Glutamatergic neuron (in vitro differentiated cells): ENCODE measurements around the gene CFAP107. TPM values are rescaled to one million over a fixed set of nuclear protein-coding genes. Genes with fewer than 3 reads are reported as not detected.

Source experiments
- DNase-seq: peaks from one replicate; pipeline ENCODE4 v3.0.0; 2022
- H3K27ac Mint-ChIP-seq: one replicate; pipeline ENCODE4 v1.8.0; 2020; ENCODE audit warnings: mild to moderate bottlenecking, mixed read lengths, inconsistent platforms; ENCODE audit not compliant: unreplicated experiment
- H3K27me3 Mint-ChIP-seq: one replicate; pipeline ENCODE4 v1.8.0; 2020; ENCODE audit warnings: mild to moderate bottlenecking, moderate library complexity, mixed read lengths, inconsistent platforms; ENCODE audit not compliant: unreplicated experiment
- H3K36me3 Mint-ChIP-seq: one replicate; pipeline ENCODE4 v1.8.0; 2020; ENCODE audit warnings: mild to moderate bottlenecking, mixed read lengths, inconsistent platforms; ENCODE audit not compliant: unreplicated experiment
- H3K4me1 Mint-ChIP-seq: one replicate; pipeline ENCODE4 v1.8.0; 2020; ENCODE audit warnings: mild to moderate bottlenecking, low read depth, mixed read lengths, inconsistent platforms; ENCODE audit not compliant: unreplicated experiment
- H3K4me3 Mint-ChIP-seq: one replicate; pipeline ENCODE4 v1.8.0; 2020; ENCODE audit warnings: mild to moderate bottlenecking, mixed read lengths, inconsistent platforms; ENCODE audit not compliant: unreplicated experiment
- H3K9me3 Mint-ChIP-seq: one replicate; pipeline ENCODE4 v1.8.0; 2020; ENCODE audit warnings: mild to moderate bottlenecking, moderate library complexity, mixed read lengths, inconsistent platforms; ENCODE audit not compliant: unreplicated experiment
- CTCF ChIP-seq: fragments of 200-600 bp; sonication (generic); IDR thresholded peaks from one replicate; pipeline ENCODE4 v1.5.0; 2021; ENCODE audit not compliant: partially characterized antibody, unreplicated experiment
- total RNA-seq: library from RNA; stranded (reverse); fragmentation: NEBNext Ultra II Directional; extraction: Animal tissue kit (Norgen Biotek cat#: 25700); gene quantifications from one replicate; pipeline ENCODE4 v1.2.1, GENCODE V29; 2021; ENCODE audit not compliant: unreplicated experiment

CFAP107 gene
- total RNA-seq, 1 donor from 2014 or later = not detected

DNA sequence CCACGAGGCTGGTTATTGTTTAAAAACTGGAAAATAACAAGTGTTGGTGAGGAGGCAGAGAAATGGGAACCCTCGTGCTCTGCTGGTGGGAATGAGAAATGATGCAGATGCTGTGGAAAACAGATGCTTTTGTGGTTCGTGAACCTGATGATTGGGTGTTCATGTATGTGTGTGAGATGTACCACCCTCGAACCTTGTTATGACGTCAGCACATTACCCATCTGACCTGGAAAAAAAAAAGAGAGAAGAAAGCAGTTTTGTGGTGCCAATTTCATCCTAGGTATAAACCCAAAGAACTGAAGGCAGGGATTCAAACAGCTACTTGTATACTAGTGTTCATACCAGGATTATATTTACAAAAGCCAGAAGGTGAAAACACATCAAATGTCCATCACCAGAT, 6.4 kb upstream of the CFAP107 start:
- H3K27me3 Mint-ChIP-seq = peaks cover 3% of the 10 kb centered on the region
- H3K4me3 Mint-ChIP-seq = no peak overlapping the region
- peaks cover 2% of the 10 kb centered on the region for H3K9me3 Mint-ChIP-seq
- TF ChIP-seq CTCF = no peak
- H3K27ac Mint-ChIP-seq = no peak overlapping the region
- no peaks in the 10 kb centered on the region for H3K36me3 Mint-ChIP-seq
- no peaks in the 10 kb centered on the region for H3K4me1 Mint-ChIP-seq
- no peak for DNase-seq

GRCh38 chr1:12741946-12742345, 4.1 kb upstream of the CFAP107 start:
- no peak overlapping the region for H3K27ac Mint-ChIP-seq
- H3K4me1 Mint-ChIP-seq = no peaks in the 10 kb centered on the region
- H3K36me3 Mint-ChIP-seq = no peaks in the 10 kb centered on the region
- no peak overlapping the region for H3K4me3 Mint-ChIP-seq
- no peak for TF ChIP-seq CTCF
- no peaks in the 10 kb centered on the region for H3K9me3 Mint-ChIP-seq
- DNase-seq = no peak
- H3K27me3 Mint-ChIP-seq = peaks cover 3% of the 10 kb centered on the region

GRCh38 chr1:12745126-12745991, 641 bp upstream of the CFAP107 start:
- H3K9me3 Mint-ChIP-seq = no peaks in the 10 kb centered on the region
- H3K27me3 Mint-ChIP-seq = peaks cover 3% of the 10 kb centered on the region
- peaks cover 15% of the 10 kb centered on the region for H3K36me3 Mint-ChIP-seq
- TF ChIP-seq CTCF = no peak
- H3K4me3 Mint-ChIP-seq = no peak overlapping the region
- H3K4me1 Mint-ChIP-seq = no peaks in the 10 kb centered on the region
- H3K27ac Mint-ChIP-seq = no peak overlapping the region
- DNase-seq = no peak

- H3K27me3 Mint-ChIP-seq = no peaks in the 10 kb centered on the region
- H3K36me3 Mint-ChIP-seq = peaks cover 15% of the 10 kb centered on the region
- TF ChIP-seq CTCF = no peak
- no peaks in the 10 kb centered on the region for H3K4me1 Mint-ChIP-seq
- DNase-seq = no peak
- H3K4me3 Mint-ChIP-seq = no peak overlapping the region
- H3K9me3 Mint-ChIP-seq = no peaks in the 10 kb centered on the region
- no peak overlapping the region for H3K27ac Mint-ChIP-seq
These were observed 2.9 kb downstream of the CFAP107 start for GRCh38 chr1:12748778-12749355.

DNA sequence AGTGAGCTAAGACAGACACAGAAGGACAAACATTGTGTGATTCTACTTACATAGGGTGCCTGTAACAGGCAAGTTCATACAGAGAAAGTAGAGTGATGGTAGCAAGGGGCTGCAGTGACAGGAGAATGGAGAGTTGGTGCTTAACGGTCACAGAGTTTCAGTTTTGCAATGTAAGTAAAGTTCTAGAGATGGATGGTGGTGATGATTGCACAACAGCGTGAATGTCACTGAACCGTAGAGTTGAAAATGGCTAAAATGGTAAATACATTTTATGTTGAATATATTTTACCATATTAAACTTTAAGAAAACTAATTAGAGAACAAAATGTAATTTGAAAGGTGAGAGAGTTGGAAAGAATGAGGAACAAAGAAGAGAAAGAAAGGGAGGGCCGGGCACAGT, 8.7 kb downstream of the CFAP107 start:
- DNase-seq = no peak
- no peak for TF ChIP-seq CTCF

More for the DNA sequence above, 8.7 kb downstream of the CFAP107 start:
- Mint-ChIP-seq H3K9me3 (no peaks in the 10 kb centered on the region), H3K27ac (no peak overlapping the region), H3K27me3 (peaks cover 3% of the 10 kb centered on the region), H3K4me3 (no peak overlapping the region), H3K36me3 (no peaks in the 10 kb centered on the region), H3K4me1 (no peaks in the 10 kb centered on the region)
